ENCODE measurements around the gene WNT5B. TPM values are rescaled to one million over a fixed set of nuclear protein-coding genes. Genes with fewer than 3 reads are reported as not detected.

Gene WNT5B
- 11.0 and 102 TPM in 2 replicates for total RNA-seq

DNA sequence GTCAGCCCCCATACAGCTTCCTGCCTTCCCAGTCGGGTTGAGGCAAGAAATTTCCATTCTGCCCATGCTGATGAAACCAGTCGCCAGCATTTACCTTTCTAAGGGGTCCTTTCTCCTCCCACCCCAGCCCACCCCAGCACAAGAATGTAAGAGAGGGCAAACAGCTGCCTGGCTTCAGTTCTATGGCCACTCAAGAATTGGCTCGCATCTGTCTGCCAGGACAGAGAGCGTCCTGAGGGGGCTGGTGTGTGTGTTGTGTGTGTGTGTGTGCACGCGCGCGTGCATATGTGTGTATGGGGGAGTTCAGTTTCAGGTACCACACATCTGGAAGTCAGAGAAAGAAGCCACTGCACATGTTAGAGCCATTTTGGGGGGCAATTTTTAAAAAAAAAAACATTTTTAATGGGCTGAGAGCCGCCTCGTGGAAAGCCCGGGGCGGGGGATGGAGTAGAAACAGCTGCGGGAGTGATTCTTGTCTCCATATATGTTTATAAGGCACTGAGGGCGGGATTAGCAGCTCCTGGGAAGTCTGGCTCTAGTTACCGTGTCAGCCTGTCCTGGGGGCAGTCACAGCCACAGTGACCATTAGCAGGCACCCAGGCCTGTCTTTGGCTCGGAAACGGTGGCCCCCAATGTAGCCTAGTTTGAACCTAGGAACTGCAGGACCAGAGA lies at the start of gene WNT5B:
Gene WNT5B, plus strand, starts transcription at position 566 of the 672 bp plus-strand sequence. CDS start 2,124 bp downstream, outside the sequence.
- no peak for DNase-seq (ENCODE audit: low read depth)

- no peak for DNase-seq (ENCODE audit: low read depth)
Observed at GRCh38 chr12:1579651-1580435, 49.2 kb upstream of the WNT5B start.

DNA sequence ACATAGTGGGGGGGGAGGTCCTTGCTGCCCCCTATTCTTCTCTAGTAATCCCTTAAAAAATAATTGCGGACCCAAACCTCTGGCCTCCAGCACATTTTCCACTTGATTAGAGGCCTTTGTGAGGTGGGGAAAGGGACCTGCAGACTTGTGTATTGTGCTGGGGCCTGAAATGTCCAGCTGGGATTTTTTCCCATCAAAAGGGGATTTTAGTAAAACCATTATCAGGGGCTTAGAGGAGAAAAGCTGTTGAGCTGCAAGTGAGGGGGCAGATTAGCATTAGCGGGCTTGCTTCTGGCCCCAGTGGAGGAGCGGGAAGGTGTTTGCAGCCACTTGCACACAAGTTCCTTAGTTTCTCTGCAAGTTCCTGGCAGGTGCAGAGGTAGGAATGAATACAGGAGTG lies 48.5 kb upstream of the WNT5B start:
- no peak for DNase-seq (ENCODE audit: low read depth)

GRCh38 chr12:1581973-1582708 lies 46.9 kb upstream of the WNT5B start:
- DNase-seq (ENCODE audit: low read depth): no peak

DNA sequence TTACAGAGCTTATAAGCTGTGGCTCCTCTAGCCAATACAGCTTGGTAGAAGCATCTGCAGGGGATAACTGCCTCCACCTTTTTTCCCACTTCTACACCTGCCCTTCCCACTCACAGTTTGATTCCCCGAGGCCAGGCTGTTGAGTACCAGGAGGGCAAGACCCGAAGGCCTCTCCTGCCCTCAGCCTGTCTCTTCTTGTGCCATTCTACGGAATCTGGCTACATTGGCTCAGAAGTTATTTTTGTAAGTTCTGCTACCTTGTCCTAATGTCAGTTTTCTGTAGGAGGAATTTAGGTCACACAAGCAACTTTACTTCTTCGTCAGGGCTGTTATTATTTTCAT lies 46.4 kb upstream of the WNT5B start:
- no peak for DNase-seq (ENCODE audit: low read depth)

DNA sequence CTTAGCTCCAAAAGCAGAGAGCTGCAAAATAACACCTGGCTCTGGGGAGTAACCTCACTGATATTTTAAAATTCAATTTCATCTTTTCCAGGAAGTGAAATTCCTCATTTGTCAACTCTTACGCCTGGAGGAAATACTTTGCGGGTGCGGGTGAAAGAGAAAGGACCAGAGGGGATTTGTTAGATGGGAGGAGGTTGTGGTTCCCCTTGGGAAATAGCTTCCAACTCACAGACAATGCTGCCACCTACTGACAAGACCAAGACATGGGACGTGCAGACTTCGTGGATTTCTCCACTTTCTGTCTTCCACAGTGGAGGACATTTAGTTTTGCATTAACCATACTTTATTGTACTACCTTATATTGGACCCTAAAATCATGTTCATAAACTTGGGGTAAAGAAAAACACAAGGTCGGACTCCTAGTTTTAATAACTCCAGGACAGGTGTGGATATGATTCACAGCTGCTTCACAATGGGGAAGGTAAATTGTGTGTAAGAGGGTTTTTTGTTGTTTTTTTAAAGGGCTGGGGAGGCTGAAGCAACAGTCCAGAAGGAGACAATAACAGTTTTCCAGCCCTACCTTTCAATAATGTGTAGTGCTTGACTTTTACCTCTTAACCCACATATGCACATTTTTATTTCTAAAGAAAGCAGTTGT lies 45.5 kb upstream of the WNT5B start:
- DNase-seq (ENCODE audit: low read depth): peak; percentile 81

GRCh38 chr12:1584326-1584725 lies 44.7 kb upstream of the WNT5B start:
- no peak for DNase-seq (ENCODE audit: low read depth)

DNA sequence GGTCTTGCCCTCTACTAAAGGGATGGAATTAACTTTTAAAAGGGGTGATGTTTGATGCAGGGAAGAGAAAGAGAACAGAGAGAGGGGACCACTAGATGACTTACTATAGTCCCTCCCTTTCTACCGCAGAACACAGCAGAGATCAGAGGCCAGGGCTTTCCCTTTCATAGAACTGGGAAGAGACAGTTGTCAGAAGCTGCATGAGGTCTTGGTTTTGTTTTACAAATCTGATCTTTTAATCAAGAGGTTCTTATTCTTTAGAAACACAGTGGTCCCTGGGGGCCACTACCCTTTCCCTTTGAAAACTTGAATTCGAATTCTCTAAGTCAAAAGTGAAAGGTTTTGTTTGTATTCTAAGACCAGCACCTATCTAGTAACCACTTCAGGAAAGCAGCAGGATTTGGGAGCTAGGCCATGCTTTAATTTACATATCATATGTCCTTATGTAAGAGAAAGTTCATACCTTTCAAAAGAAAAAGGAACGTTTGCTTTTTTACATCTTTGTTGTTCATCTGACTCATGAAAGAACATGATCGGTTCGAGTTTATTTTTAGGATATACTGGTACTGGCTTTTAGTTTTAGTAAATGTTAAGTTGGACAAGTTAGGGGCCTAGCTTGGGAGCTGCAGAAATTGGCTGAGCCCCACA lies 41.0 kb upstream of the WNT5B start:
- DNase-seq (ENCODE audit: low read depth): no peak

DNA sequence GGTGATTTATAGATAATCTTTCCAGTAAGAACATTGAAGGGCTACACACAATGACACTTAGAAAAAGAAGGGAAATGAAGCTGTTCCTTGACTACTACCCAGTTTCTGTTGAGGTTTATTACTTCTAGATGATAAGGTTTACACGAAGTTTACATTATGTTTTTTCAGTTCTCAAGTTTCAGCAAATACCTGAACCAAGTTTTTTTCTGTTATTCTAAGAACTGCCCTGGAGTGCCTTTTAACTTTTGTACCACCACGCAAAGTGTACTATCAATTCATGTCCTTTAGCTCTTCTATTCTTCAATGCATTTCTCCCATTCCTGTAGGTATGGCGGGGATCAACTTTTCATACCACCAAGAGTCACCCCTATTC lies 40.5 kb upstream of the WNT5B start:
- no peak for DNase-seq (ENCODE audit: low read depth)

GRCh38 chr12:1590221-1590979 lies 38.6 kb upstream of the WNT5B start:
- DNase-seq (ENCODE audit: low read depth): no peak

DNA sequence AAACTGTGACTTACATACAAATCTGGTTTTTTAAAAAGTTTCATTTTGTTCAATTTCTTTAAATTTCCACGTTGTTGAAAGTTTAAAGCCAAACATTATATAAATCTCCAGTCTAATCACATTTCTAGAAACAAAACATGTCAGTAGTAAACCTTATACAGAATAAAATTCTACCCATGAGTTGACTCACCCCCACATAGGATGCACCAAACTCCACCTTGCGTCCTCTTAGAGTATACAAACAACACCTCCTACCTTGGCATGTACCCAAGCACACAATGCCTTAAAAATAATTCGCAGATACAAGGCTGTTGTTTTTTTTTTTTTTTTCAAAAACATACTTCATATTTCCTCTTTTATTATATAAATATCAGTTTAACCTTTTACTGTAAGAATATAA lies 38.0 kb upstream of the WNT5B start:
- DNase-seq (ENCODE audit: low read depth): no peak

DNA sequence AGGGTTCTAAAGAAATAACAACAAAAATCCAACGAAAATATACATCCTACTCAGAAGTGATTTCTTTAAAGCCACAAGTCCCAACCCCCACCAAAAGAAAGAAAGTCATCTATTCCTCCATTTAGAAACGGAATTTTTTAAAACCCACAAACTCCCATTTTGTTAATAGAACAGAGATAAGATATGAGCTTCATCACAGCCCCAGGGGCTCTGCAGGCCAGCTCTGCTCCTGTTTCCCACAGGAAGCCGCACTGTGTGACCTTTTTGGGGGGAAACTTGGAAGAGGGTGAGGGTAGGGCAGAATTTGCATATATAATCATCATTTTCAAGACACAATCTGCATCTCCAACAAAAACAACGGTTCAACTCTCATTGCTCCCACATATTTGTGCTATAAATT lies 37.5 kb upstream of the WNT5B start:
- no peak for DNase-seq (ENCODE audit: low read depth)

- no peak for DNase-seq (ENCODE audit: low read depth)
Observed at GRCh38 chr12:1592444-1593173, 36.4 kb upstream of the WNT5B start.

- no peak for DNase-seq (ENCODE audit: low read depth)
Observed at GRCh38 chr12:1593174-1594005, 35.6 kb upstream of the WNT5B start.

- no peak for DNase-seq (ENCODE audit: low read depth)
Observed at GRCh38 chr12:1594006-1594260, 35.1 kb upstream of the WNT5B start.

GRCh38 chr12:1594261-1595025 lies 34.6 kb upstream of the WNT5B start, which contains the start of gene FBXL14:
Gene FBXL14 (minus strand): TSS chr12:1594581. CDS start chr12:1594066, 515 bp downstream.
- DNase-seq (ENCODE audit: low read depth): peak; percentile 52

- DNase-seq (ENCODE audit: low read depth): no peak
Observed at GRCh38 chr12:1595026-1595561, 33.9 kb upstream of the WNT5B start.

- no peak for DNase-seq (ENCODE audit: low read depth)
Observed at GRCh38 chr12:1595690-1596347, 33.2 kb upstream of the WNT5B start.
